Activated T-cell treated with anti-CD3 and anti-CD28 coated beads for 24 hours (primary cell): ENCODE results near the gene KIF18B.

Experiments
- DNase-seq: peaks from one replicate; pipeline ENCODE4 v3.0.0-alpha.2; 2020; ENCODE audit warnings: low read depth

The KIF18B gene

GRCh38 chr17:44875761-44876160 lies 71.8 kb downstream of the KIF18B start:
- no peak for DNase-seq
